Smooth muscle cell (in vitro differentiated cells): ENCODE data around the gene PRDM10. TPM values are rescaled to one million over a fixed set of nuclear protein-coding genes. Genes with fewer than 3 reads are reported as not detected.

Experiments
- DNase-seq: peaks from one replicate; lab custom pipeline; 2025; ENCODE audit not compliant: unreplicated experiment; lab: John Stamatoyannopoulos, UW
- H2AFZ ChIP-seq: fragments of 200-600 bp; sonication (generic); 2 replicates; pipeline ENCODE4 v1.6.0; 2016; ENCODE audit warnings: antibody characterized with exemption, low read depth, mild to moderate bottlenecking
- H3F3A ChIP-seq: fragments of 200-600 bp; sonication (generic); 2 replicates; pipeline ENCODE4 v1.6.0; 2017; ENCODE audit warnings: antibody characterized with exemption, low read depth
- H3K27ac ChIP-seq: fragments of 200-600 bp; sonication (generic); 2 replicates; pipeline ENCODE4 v1.5.1; 2016; ENCODE audit warnings: low read depth, mild to moderate bottlenecking
- H3K27me3 ChIP-seq: fragments of 200-600 bp; sonication (generic); 2 replicates; pipeline ENCODE4 v1.6.1; 2016; ENCODE audit warnings: low read depth, mild to moderate bottlenecking
- H3K36me3 ChIP-seq: fragments of 200-600 bp; sonication (generic); 2 replicates; pipeline ENCODE4 v1.5.1; 2016; ENCODE audit warnings: low read depth
- H3K4me1 ChIP-seq: fragments of 200-600 bp; sonication (generic); 2 replicates; pipeline ENCODE4 v1.5.1; 2016; ENCODE audit warnings: low read depth
- H3K4me2 ChIP-seq: fragments of 200-600 bp; sonication (generic); 2 replicates; pipeline ENCODE4 v1.6.0; 2016; ENCODE audit warnings: mild to moderate bottlenecking
- H3K4me3 ChIP-seq: fragments of 200-600 bp; sonication (generic); 2 replicates; pipeline ENCODE4 v1.5.1; 2016; ENCODE audit warnings: mild to moderate bottlenecking
- H3K79me2 ChIP-seq: fragments of 200-600 bp; sonication (generic); 2 replicates; pipeline ENCODE4 v1.6.0; 2016; ENCODE audit warnings: low read depth, mild to moderate bottlenecking
- H3K9ac ChIP-seq: fragments of 200-600 bp; sonication (generic); 2 replicates; pipeline ENCODE4 v1.6.0; 2016; ENCODE audit warnings: low read depth
- H3K9me3 ChIP-seq: fragments of 200-600 bp; sonication (generic); replicated peaks from 2 replicates; pipeline ENCODE4 v1.5.1; 2016; ENCODE audit warnings: low read depth
- H4K20me1 ChIP-seq: fragments of 200-600 bp; sonication (generic); 2 replicates; pipeline ENCODE4 v1.6.0; 2016; ENCODE audit warnings: low read depth
- CTCF ChIP-seq: fragments of 200-600 bp; sonication (generic); IDR thresholded peaks from 2 replicates; pipeline ENCODE4 v1.5.1; 2017; ENCODE audit warnings: borderline replicate concordance, mild to moderate bottlenecking, antibody characterized with exemption; ENCODE audit not compliant: insufficient read depth, poor library complexity, severe bottlenecking
- WGBS: methylation state at CpG from one replicate; pipeline ENCODE4 v1.1.7; 2016; ENCODE audit warnings: low lambda C conversion rate; 5-methylcytosine and 5-hydroxymethylcytosine counted together
- polyA plus RNA-seq: library from polyadenylated mRNA; unstranded; fragments of >200 nt; fragmentation: Nextera tagmentation; extraction: Ambion mirVana; gene quantifications from 2 replicates; pipeline ENCODE4 v1.2.1, GENCODE V29; 2016
- total RNA-seq: library from RNA; depleted of rRNA; stranded (reverse); fragments of >200 nt; gene quantifications from 2 replicates; pipeline ENCODE4 v1.2.3, GENCODE V29; 2014

The PRDM10 gene
- total and polyA plus RNA-seq, 2 experiments from 2014 or later = 3.7 to 12.2 TPM

- Histone ChIP-seq H3K36me3 (no peaks in the 10 kb centered on the region), H3K9me3 (no peaks in the 10 kb centered on the region), H4K20me1 (peaks cover 89% of the 10 kb centered on the region), H2AFZ (no peak overlapping the region), H3K27ac (no peak overlapping the region), H3K4me2 (no peak overlapping the region), H3K9ac (no peak overlapping the region), H3K79me2 (no peaks in the 10 kb centered on the region), H3K4me1 (peaks cover 7% of the 10 kb centered on the region), H3F3A (no peaks in the 10 kb centered on the region), H3K4me3 (no peak overlapping the region), H3K27me3 (no peaks in the 10 kb centered on the region)
- TF ChIP-seq CTCF = no peak
- no peak for DNase-seq
- WGBS = 91% methylated on average over 6 of the region's 6 CpGs
Observed at GRCh38 chr11:129978447-129978846, 24.2 kb downstream of the PRDM10 start.

GRCh38 chr11:129976328-129976727, 26.3 kb downstream of the PRDM10 start:
- DNase-seq = no peak
- no peak overlapping the region for H2AFZ ChIP-seq
- peaks cover 92% of the 10 kb centered on the region for H4K20me1 ChIP-seq
- H3K4me3 ChIP-seq = no peak overlapping the region
- H3K4me1 ChIP-seq = peaks cover 7% of the 10 kb centered on the region
- no peak overlapping the region for H3K4me2 ChIP-seq
- H3K79me2 ChIP-seq = no peaks in the 10 kb centered on the region
- no peaks in the 10 kb centered on the region for H3K9me3 ChIP-seq
- WGBS = 97% methylated on average over 6 of the region's 6 CpGs
- no peaks in the 10 kb centered on the region for H3F3A ChIP-seq
- H3K9ac ChIP-seq = no peak overlapping the region
- TF ChIP-seq CTCF = no peak
- no peak overlapping the region for H3K27ac ChIP-seq
- H3K36me3 ChIP-seq = no peaks in the 10 kb centered on the region
- H3K27me3 ChIP-seq = no peaks in the 10 kb centered on the region

- H3K9ac ChIP-seq = no peak overlapping the region
- H2AFZ ChIP-seq = no peak overlapping the region
- H4K20me1 ChIP-seq = peaks cover 92% of the 10 kb centered on the region
- H3K4me1 ChIP-seq = peaks cover 7% of the 10 kb centered on the region
- H3K36me3 ChIP-seq = no peaks in the 10 kb centered on the region
- no peak for DNase-seq
- no peak overlapping the region for H3K27ac ChIP-seq
- no peaks in the 10 kb centered on the region for H3K79me2 ChIP-seq
- whole genome bisulfite sequencing = 98% methylated on average over 2 of the region's 2 CpGs
- no peak for TF ChIP-seq CTCF
- H3K4me2 ChIP-seq = no peak overlapping the region
- H3K9me3 ChIP-seq = no peaks in the 10 kb centered on the region
- H3K27me3 ChIP-seq = no peaks in the 10 kb centered on the region
- H3F3A ChIP-seq = no peaks in the 10 kb centered on the region
- H3K4me3 ChIP-seq = no peak overlapping the region
Observed at GRCh38 chr11:129975543-129975942, 27.1 kb downstream of the PRDM10 start.

- 92% methylated on average over 11 of the region's 11 CpGs for WGBS
- no peaks in the 10 kb centered on the region for H3K27me3 ChIP-seq
- no peak for TF ChIP-seq CTCF
- no peaks in the 10 kb centered on the region for H3K9me3 ChIP-seq
- no peak overlapping the region for H3K4me3 ChIP-seq
- no peak overlapping the region for H3K9ac ChIP-seq
- no peaks in the 10 kb centered on the region for H3K79me2 ChIP-seq
- no peak overlapping the region for H3K4me2 ChIP-seq
- H3F3A ChIP-seq = no peaks in the 10 kb centered on the region
- H3K36me3 ChIP-seq = no peaks in the 10 kb centered on the region
- no peak overlapping the region for H2AFZ ChIP-seq
- H3K4me1 ChIP-seq = peaks cover 7% of the 10 kb centered on the region
- no peak overlapping the region for H3K27ac ChIP-seq
- H4K20me1 ChIP-seq = peaks cover 92% of the 10 kb centered on the region
- no peak for DNase-seq
Observed at GRCh38 chr11:129974672-129975071, 28.0 kb downstream of the PRDM10 start.
